Stimulated activated CD4-positive, alpha-beta T cell treated with anti-CD3 and anti-CD28 coated beads, Interleukin-1b, Interleukin-23, amount 100 ng/mL, for 4 hours (primary cell): ENCODE data around the gene HPCAL1.

Experiments used
- DNase-seq, 2 donors: peaks; one replicate each; pipeline ENCODE4 v3.0.0-alpha.2; 2020; ENCODE audit warnings: low read depth in 2 of 2

Gene HPCAL1

DNA sequence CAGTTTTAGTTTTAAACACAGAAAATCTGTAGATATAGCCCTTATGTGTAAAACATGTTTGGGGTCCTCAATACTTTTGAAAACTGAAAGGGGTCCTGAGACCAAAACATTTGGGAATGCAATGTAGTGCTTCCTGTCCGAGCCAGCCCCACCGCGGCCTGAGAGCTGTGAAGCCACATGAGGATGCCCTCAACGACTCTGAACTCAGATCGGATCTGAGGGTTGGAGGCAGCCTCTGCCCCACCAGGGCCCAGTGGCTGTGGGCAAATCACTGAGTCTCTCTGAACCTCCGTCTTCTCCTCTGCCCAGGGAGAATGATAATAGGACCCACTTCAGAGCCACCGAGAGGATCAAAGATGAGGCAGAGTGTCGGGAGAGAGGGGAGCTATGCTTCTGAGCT, 33.4 kb upstream of the HPCAL1 start:
- no peak for DNase-seq

DNA sequence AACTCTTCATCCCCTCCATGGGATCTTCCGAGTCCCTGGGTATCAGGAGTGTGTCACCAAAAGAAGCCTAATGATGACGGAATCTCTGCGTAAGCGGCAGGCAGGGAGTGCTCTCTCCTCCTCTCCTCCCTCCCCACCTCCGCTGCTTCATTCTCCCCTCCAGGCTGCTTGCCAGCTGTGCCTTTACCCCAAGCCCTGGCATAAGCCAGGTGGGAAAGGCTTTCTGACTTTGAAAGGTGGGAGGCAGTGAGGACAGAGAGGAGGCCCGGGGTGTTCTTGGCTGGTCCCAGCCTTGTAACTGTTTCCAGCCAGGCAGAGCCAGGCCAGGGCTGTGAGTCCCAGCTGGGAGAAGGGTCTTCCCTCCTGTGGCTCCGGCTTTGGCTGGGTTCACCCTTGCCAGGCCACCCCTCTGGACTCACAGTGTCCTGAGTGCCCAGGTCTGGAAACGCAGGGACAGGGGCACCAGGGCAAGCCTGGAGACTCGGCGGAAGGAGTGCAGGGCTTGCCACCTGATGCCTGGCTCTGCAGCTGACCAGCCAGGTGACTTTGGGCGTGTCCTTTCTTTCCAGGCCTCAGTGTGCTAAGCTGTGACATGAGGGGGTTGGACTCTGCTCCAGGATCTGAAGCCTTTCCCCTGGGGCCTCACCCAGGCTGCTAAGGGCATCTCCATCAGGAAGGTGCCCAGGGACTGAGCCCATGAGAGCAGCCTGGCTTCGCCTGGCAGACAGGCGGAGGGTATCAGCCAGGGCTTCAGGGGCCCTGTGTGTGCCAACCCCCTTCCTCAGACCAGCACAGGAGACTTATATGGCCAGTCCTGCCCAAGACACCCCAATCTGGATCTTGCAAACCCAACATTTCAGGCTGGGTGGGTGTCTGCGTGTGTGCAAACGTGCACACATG, 32.7 kb upstream of the HPCAL1 start:
- DNase-seq: no peak

DNA sequence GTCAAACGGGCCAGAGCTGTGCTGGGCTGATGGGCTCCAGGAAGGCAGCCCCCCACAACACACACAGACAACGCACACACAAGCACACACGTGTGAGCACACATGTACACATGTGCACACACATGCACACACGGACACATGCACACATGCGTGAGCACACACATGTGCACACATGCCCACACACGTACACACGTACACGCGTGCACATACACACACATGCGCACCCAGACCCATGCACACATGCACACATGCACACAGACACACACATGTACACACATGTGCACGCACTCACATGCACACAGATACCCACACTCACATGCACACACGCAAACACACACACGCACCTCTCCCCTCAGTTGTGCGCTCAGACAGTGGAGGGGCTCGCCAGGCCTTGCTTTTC, 31.2 kb upstream of the HPCAL1 start:
- no peak for DNase-seq

- no peak for DNase-seq
Measured at GRCh38 chr2:10271946-10272345, 30.8 kb upstream of the HPCAL1 start.

DNA sequence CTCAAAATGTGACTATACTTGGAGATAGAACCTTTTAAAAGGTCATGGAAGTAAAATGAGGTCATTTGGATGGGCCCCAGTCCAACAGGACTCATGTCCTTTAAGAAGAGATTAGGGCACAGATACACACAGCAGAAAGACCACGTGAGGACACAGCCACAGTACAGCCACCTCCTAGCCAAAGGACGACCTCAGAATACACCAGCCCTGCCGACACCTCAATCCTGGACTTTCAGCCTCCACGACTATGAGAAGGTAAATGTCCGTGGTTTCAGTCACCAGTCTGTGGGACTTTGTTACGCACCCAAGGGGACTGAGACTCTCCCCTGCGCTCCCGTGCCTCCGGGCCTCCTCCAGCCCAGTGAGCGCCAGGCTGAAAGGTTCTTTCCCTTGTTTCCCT, 30.2 kb upstream of the HPCAL1 start:
- DNase-seq: no peak

DNA sequence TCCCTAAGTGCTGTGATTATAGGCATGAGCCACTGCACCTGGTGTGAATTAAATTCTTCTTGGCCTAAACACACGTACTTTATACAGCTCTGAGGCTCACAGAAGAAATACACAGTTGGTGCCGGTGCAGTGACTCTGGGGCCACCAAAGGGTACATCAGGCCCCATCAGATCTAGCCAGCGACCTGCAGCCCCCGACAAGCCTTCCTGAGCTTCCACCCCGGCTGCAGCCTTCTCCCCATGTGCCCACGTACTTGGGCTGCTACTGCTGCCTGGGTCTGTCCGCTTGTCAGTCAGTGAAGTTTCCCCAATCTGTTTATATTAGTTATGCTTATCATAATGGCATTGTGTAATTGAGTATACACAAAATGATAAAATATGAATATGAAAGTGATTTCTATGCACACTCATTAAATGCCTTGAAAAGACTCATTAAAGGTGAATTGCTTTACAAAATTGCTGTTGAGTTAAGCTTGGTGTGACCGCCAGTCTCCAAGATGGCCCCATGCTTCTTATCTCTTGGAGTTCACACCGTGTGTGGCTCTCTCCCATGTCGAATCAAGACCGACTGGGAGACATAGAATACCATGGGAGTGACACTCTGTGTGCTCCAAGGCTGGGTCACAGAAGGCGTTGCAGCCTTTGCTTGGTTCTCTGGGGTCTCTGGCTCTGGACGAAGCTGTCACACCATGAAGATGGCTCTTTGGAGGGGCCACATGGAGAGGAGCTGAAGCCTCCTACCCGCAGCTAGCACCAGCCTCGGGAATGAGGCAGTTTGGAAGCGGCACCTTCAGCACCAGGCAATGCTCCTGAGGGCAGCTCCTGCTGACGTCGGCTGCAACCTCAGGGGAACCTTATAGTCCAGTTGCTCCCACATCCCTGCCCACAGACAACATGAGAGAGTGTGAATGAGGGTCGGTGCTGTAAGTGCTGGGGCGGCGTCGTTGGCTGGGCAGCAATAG, 29.2 kb upstream of the HPCAL1 start:
- no peak for DNase-seq

GRCh38 chr2:10274376-10274775, 28.3 kb upstream of the HPCAL1 start:
- DNase-seq: no peak

GRCh38 chr2:10274983-10275802, 27.5 kb upstream of the HPCAL1 start:
- DNase-seq: no peak

GRCh38 chr2:10276481-10277292, 26.0 kb upstream of the HPCAL1 start:
- DNase-seq: no peak

DNA sequence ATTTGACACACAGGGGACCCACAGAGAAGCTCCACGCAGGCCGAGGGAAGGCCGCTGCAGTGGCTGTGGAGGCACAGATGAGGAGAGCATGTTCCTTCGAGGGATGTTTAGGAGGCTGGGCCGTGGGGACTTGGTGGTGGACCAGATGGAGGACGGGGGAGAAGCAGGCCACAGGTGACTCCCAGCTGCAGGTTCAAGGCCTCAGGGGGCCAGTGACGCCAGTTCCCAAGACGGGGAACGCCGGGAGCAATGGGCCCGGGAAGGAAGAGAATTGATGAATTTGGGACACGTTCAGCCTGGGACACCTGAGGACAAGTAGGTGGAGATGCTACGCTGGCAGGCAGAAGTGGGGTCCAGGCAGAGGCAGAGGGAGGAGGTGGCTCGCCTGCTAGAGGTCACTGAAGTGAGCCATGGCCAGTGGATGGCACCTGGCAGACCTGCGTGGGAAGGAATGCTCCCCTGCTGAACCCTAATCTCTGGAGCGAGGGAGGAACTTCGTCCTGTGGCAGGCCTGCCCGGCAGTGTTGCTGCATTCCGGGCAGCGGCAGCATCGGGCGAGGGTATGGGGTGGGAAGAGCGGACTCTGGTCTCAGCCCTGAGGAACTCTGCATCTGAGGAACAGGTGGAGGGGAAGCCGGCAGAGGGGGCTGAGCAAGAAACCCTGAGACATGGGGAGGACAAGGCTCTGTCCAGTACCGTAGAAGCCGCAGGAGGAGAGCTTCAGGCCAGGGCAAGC, 25.2 kb upstream of the HPCAL1 start:
- no peak for DNase-seq

DNA sequence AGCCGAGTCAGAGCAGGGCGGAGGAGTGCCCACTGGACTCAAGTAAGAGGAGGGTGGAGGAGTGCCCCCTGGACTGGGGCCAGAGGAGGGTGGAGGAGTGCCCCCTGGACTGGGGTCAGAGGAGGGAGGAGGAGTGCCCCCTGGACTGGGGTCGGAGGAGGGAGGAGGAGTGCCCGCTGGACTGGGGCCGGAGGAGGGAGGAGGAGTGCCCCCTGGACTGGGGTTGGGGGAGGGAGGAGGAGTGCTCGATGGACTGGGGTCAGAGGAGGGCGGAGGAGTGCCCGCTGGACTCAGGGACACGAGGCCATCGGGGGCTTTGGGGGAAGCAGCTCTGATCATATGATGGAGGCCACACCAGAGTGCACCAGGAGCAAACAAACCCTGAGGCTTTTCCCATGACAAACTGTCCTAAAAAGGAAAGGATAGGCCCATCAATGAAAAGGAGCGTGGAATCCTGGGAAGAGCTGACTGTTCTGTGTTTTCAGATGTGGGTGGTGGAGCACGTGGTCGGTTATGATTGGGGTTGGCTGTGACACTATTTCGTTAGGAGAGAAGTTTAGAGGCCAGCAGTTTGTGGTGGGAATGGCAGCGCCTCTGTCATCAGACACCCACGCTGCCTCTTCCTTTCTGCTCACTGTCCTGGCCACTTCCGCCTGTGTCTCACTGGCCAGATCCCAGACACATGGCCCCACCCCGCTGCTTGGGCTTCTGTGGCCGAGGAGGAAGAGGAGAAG, 24.5 kb upstream of the HPCAL1 start:
- no peak for DNase-seq

DNA sequence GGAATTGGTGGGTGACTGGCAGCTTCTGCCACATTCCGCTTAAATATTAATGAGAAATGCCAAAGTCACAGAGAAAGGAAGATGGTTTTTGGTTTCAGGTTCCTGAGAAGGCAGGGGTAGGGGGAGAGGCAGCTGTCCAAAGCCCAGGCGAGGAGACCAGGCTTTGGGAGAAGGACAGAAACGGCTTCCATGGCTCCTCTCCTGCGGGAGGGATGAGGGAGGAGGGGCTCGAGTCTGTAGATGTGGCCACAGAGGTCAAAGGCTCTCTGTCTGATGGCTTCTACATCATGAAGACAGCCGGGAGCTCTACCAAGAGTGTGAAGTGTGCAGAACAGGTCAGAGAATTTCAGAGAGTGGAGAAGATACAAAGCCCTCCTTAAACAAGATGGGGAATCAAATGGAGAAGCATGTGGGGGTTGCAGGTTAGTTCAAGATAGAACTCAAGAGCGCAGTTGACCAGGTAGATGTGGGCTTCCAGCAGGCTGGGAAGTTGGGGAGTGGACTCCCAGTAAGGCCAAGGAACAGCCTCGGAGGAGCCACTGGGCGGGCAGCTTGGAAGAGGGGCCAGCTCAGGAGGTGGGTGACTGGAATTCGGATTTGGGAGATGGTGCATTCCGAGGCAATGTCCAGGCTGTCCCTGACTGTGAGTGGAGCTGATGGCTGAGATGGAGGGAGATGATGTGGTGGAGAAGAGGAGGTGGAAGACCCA, 23.8 kb upstream of the HPCAL1 start:
- DNase-seq: no peak

GRCh38 chr2:10279472-10279870, 23.2 kb upstream of the HPCAL1 start:
- no peak for DNase-seq

GRCh38 chr2:10279946-10280463, 22.7 kb upstream of the HPCAL1 start:
- no peak for DNase-seq

GRCh38 chr2:10281891-10282290, 20.8 kb upstream of the HPCAL1 start:
- no peak for DNase-seq

DNA sequence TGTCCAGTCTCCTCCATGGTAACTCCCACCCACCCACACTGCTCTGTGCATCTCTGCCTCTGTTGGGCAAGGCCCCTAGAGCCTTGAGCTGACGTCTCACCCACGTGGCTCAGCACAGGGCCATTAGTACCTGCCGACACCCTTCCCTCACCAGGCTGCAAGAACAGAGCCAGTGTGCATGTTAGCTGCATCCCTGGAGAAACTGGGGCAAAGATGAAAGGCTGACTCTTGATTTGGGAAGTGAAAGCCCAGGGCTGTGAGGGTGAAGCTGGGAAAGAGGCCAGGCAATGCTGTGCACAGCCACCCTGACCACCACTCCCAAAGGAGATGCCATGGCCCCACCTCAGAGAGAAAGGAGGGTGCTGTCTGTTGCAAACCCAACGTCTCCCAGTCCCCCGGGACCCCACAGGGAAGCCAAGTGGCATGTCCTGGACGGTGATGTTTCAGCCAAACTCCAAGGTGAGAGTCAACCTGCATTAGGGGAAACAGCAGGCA, 20.0 kb upstream of the HPCAL1 start:
- DNase-seq: no peak

DNA sequence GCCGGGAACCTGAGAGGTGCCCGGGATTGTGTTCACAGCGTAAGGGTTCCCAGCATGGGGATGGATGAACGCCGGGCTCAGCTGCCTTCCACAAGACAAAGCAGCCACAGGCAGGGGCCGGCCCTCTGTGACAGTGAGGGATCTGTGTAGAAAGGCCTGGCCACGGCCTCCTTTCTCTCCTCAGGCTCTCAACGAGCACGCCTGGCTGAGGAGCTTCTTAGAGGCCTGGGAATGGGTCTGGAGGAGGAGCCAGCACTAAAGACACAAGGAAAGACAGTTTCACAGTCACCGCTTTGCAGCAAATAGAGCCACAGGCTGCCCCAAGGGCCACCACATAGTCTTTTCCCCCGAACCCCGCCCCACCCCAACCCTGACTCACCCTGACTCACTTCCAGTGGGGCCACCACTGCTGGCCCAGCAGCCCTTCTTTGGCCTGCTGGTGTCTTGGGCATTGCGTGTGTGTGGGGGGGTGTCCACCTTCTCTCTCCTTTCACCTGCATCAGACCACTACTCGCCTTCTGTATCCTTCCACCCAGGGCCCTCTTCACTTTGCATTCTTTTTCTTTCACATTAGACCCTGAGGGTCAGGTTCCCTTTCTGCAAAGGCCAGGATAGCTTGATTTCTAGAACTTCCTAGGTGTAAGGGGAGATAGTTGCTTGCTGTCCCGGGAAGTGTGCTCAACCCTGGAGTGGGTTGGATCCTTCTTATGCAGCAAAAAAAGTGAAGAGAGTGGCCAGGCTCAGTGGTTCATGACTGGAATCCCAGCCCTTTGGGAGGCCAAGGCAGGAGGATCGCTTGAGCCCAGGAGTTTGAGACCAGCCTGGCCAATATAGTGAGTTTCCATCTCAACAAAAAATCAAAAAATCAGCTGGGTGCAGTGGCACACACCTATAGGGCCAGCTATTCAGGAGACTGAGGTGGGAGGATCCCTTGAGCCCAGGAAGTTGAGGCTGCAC, 19.3 kb upstream of the HPCAL1 start:
- DNase-seq: no peak
